Skeletal muscle cell (primary cell): ENCODE results near the gene TPRG1.

ENCODE experiments used
- DNase-seq: peaks from one replicate; pipeline ENCODE4 v3.0.0-alpha.2; 2010; ENCODE audit warnings: low read depth
- H3K4me3 ChIP-seq: 2 replicates; pipeline ENCODE4 v1.5.1; 2011; ENCODE audit warnings: low read depth, mild to moderate bottlenecking, control low read depth, low read length, moderate library complexity

Gene TPRG1

DNA sequence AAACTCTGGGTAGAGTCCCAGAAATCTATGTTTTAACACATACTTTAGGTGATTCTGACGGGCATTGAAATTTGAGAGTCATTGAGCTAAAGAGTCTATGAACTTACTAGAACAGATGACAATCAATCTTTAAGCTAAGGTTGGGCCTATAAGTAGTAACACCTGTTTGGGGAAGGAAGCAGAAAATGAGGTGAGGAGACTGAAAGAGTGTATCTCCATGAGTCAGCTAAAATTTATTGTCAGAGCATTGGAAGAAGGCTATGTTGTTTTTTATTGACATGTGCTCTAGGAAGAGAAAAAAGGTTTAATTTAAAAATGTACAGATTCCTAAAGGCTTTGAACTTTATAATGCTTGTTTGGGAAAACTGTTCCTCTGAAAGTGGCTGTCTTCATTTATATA lies 42.9 kb downstream of the TPRG1 start:
- no peak for DNase-seq
- H3K4me3 ChIP-seq: no peak overlapping the region

DNA sequence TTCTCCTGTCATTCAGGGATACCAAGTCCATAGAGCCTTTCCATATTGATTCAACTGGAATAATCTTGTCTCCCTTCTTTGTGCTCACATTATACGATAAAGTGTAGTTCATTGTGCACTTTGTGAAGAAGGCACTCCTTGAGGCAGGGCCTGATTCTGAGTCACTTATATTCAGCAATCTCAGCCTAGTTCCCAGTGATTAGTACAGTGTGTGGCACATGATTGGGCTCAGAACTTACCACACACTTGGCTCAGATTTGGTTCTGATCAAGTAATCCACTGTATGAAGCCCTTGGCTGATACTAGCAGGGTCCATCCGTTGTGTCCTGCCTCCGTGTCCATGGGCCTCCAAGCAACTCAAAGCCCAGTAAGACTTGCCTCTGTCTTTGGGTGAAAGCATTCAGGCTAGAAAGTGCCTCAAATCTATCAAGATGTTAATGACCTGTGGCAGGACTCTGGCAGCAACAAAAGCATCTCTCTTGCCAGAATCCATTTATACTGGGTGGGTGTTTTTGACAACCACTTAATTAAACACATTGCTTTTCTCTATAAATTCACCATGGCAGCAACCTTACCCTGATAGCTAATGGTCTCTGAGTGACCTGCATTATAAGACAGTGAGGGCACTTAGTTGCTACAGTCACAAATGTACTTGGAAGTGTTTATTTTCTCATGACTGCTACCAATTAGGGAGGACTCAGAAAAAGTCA lies 51.3 kb downstream of the TPRG1 start:
- no peak for DNase-seq
- no peak overlapping the region for H3K4me3 ChIP-seq

DNA sequence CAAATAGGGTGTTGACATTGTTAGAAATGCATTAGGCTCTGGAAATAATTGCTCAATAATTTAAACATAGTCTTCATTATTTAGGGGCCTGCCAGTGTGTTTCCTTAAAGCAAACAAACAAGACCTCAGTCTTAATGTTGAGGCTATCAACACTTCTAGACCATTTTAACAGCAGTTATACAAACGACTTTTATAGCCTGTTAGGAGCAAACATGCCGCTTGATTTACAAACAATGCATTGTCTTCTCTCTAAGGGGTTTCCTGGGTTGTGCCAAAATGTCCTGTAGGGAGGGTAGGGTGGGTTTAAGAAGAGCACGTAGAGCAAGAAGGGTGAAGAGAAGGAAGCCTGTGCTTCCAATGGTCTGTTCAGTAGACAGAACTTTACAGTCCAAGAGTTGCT lies 53.7 kb downstream of the TPRG1 start:
- H3K4me3 ChIP-seq: no peak overlapping the region
- no peak for DNase-seq

DNA sequence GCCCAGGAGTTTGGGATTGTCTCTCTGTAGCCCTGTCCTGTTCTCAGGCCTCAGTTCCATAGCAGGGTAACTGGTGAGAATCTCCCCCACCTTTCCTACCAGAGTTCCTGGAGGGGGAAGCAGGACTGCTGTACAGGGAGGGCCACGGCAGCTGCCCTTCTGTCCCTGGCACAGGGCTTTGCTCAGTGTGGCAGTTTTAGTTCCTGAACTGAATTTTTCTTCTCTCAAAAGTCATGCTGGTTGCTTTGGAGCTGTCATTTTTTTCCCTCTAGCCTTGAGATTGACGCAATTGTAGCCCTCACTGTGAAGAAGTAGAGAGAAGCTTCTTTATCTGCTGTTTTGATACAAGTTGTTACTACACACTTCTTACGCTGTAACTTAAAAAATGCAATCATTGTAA lies 55.5 kb downstream of the TPRG1 start:
- no peak for DNase-seq

DNA sequence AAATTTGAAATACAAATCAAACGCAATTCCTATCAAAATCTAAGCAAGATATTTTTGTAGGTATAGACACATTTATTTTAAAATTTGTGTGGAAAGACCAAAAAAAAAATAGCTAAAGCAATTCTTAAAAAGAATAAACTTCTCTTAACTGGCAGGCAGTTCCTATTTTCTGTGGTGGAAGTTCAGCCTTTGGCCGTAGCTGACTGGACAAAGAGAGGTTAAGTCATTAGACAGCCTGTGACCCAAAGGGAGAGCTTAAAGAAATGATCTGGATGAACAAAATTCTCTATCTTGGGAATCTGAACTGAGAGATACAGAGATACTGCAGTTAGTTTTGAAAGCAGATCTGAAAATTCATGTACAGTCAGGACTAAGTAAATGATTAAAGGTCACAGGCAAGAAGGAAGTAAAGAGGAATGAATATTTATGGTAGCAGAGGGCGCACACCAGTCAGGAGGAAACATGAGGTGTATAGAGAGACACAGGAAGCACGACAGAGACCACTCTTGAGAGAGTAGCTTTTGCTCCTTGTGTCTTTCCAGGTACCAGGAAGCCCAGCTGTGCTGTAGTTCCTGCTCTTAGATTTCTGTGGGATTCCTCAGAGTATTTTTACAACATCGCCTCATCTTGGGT lies 57.5 kb downstream of the TPRG1 start:
- no peak for DNase-seq
- H3K4me3 ChIP-seq: no peak overlapping the region

More for the DNA sequence above, 55.5 kb downstream of the TPRG1 start:
- H3K4me3 ChIP-seq: no peak overlapping the region

DNA sequence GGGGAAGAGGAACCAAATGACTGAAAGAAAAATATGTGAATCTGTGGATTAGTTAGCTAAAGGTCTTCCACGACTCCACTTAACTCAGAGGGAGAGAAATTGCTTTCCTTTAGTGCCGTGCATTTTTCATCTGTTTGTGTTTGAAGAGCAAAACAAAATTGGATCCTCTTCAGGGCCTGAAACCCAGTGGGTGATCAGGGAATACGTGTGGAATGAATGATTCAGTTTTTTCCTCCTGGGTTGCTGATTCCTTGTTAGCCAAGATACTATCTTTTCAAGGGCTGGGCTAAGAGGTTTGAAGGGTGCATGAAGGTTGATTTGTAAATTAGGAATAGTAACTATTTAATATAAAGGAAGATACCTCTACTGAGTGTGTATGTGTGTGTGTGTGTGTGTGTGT lies 61.0 kb downstream of the TPRG1 start:
- H3K4me3 ChIP-seq: no peak overlapping the region
- no peak for DNase-seq

DNA sequence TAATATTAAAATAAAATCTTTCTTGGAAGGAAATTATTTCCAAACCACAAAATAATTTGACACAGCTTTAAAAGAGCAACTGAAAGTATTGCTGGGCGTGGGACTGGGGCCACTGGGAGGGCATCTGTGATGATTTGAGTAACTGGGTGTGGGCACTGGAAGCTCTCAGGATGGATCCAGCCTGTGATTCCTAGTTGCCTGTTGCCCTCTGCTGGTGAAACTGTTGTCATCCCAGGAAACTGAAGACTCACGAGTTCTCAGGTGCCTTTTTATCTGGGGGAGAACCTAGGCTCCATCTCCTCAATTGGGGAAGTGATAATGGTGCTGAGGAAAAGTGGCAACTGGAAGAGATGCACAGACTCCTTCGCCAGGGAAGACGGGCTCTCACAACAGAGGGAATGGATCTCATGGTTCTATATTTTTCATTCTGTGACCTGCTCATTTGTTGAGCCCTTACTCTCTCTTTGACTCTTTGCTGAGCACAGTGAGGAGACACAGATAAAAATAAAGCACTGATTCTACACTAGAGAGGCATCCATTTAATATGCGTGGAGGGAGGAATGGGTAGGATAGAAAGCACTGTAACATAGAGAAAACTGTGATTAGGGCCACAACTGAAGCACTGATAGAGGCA lies 61.6 kb downstream of the TPRG1 start:
- H3K4me3 ChIP-seq: no peak overlapping the region
- DNase-seq: peak; percentile 30

GRCh38 chr3:189235214-189235613 lies 63.4 kb downstream of the TPRG1 start:
- no peak overlapping the region for H3K4me3 ChIP-seq
- peak; percentile 13 for DNase-seq

- no peak for DNase-seq
- no peak overlapping the region for H3K4me3 ChIP-seq
These were observed 64.6 kb downstream of the TPRG1 start for GRCh38 chr3:189236352-189236751.

DNA sequence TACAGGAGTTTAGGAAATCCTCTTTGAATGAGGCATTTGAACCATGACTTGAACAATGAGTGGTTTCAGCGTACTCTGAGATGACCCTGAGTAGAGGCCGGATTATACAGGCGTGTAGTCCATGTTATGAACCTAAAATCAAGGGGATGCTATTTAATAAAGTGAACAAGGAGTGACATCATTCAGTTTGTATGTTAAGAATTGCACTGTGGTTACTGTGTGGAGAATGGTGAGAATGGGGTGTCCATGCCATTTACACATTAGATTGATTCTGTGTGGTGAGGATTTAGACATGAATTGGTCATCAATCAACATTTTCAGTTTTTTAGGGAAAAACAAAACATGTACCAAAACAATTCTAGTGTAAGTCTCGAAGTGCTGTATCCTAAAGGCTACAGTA lies 65.8 kb downstream of the TPRG1 start:
- DNase-seq: no peak
- H3K4me3 ChIP-seq: no peak overlapping the region

GRCh38 chr3:189238071-189238470 lies 66.3 kb downstream of the TPRG1 start:
- no peak overlapping the region for H3K4me3 ChIP-seq
- no peak for DNase-seq

- DNase-seq: peak; percentile 31
- no peak overlapping the region for H3K4me3 ChIP-seq
These were observed 67.8 kb downstream of the TPRG1 start for GRCh38 chr3:189239616-189240015.

DNA sequence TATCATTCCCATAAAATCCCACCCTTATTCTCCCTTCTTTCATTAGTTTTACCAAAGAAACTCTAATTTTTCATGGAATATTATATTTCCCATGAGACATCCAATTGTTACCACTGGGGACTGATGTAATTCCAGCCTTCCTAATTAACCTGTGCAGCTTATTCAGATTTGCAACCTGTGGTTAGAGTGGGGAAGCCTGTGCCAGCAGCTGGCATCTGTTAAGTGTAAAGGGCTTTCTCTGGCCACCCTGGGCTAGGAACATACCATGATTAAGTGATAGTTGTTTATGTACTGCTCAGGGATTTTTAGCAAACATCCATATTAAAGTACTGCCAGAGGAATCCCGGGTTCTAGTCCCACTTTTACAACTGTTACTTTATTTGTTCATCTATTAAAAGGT lies 78.2 kb downstream of the TPRG1 start:
- no peak for DNase-seq

GRCh38 chr3:189258261-189258660 lies 86.5 kb downstream of the TPRG1 start:
- DNase-seq: no peak
- no peak overlapping the region for H3K4me3 ChIP-seq

More for the DNA sequence above, 78.2 kb downstream of the TPRG1 start:
- H3K4me3 ChIP-seq: no peak overlapping the region

DNA sequence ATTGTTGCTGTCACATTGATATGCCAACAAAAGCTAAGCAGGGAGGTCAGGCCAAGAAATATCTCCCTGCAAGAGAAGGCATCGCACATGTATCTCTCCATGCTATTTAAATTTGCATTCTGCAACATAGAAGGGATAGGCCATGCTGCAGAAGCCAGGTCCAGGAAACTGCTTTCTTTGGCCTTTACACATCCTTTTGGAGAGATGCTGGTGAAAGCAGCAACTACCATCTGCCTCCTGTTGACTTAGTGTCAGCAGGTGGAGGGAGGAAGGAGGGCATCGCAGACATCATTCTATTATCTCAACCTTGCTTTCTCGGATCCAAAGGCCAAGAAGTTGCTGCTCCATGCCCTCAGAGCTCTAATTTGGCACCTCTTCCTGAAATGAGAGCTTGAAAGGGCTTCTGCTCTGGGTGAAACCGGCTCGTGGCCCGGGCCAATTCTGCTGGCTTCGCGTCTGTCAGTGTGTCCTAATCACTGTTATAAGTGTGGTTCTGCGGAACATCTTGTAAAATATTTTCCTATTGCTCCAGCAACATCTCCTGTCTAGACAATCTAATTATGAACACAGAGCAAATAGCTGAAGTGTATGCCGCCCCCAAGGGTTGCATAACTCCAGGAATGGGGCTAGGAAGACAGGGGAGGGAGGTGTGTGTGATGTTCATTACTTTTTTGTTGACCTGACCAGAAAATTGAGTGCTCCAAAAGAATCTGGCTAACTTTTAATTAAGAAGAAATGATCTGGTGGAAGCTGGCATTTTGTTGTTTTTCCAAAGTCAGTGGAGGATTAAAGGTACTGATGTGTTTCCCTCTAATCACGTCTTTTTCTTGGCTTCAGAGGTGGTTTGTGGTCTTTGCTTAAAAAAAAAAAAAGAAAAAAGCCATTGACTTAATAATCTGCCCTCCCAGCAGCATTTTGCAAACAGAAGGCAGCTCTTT lies 89.1 kb downstream of the TPRG1 start:
- no peak overlapping the region for H3K4me3 ChIP-seq
- DNase-seq: no peak

DNA sequence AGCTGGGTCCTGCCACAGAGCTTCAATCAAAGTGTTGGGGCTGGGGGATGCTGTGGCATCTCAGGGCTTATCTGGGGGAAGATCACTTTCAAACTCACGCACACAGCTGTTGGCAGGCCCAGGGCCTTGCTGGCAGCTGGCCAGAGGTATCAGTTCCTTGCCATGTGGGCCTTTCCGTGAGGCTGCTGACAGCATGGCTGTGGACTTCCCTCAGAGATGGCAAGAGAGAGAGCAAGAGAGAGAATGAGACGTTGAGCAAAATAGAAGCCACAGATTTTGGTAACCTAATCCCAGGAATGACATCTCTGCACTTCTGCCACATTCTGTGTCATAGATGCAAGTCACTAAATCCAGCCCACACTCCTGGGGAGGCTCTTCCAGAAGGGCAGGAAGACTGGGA lies 91.0 kb downstream of the TPRG1 start:
- no peak for DNase-seq
- no peak overlapping the region for H3K4me3 ChIP-seq

DNA sequence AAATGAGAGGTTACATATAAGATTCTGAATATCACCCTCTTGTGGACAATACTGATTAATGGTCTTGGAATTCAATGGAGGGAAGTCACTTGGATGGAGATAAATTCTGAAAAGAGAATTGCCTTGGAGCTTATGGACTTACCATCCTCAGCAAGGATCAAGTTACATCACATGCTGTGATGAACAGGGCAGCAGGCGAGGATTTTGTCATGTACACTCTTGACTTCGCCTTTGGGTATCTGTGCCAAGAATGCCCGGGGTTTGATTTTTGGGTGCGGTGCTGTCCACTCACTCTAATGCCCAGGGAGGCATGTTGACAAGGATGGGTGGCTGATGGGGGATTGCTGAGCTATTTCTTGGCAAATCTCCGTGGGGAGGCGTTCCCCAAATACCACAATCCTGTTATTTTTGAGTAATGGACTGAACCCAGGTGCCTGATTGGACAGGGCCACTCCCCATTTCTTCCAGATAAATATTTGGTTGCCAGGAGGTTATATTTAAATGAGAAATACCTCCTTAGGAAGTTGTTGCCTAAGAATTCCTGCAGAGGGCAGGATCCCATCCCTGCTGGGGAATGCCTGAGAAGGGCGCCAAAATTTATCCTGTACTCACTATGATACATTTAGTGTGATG lies 96.3 kb downstream of the TPRG1 start:
- no peak overlapping the region for H3K4me3 ChIP-seq
- DNase-seq: no peak

DNA sequence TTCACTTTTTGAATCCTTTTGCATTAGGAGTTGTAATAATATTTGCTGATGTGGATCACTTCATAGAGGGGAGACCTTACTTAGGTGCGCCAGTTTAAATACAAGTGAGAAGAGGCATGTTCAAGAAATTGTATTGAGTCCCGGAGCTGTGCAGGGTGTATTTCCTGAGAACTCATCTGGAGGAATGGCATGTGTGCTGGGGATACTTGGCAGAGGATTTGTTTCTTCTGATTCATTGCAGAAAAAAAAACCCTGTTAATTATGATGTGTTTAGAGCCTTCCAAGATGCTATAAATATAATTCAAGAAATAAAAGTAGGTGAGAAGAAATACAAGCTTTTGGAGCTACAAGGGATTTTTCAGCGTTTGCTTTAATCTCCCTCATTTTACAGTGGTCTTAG lies 97.6 kb downstream of the TPRG1 start:
- H3K4me3 ChIP-seq: no peak overlapping the region
- no peak for DNase-seq

GRCh38 chr3:189270248-189270832 lies 98.6 kb downstream of the TPRG1 start:
- DNase-seq: peak; percentile 76
- no peak overlapping the region for H3K4me3 ChIP-seq
